OCI-M2 (cell line): ENCODE data around the gene RASSF10.
"Not testable (repeated sequence)": the region's sequence is repeated elsewhere in the genome, so short reads cannot be mapped to it uniquely, and the experiment has no call there.

Experiments
- DNase-seq: peaks from one replicate; lab custom pipeline; 2025; ENCODE audit not compliant: unreplicated experiment; lab: John Stamatoyannopoulos, UW

The RASSF10 gene

GRCh38 chr11:13019313-13019712, 10.2 kb downstream of the RASSF10 start:
- no peak for DNase-seq

- DNase-seq, result no peak
These were observed 14.3 kb downstream of the RASSF10 start for GRCh38 chr11:13023423-13023822.

- DNase-seq, result no peak
These were observed 17.6 kb downstream of the RASSF10 start for GRCh38 chr11:13026722-13027121.

GRCh38 chr11:13028322-13028721, 19.2 kb downstream of the RASSF10 start:
- DNase-seq, result no peak

- no peak for DNase-seq
These were observed 20.8 kb downstream of the RASSF10 start for GRCh38 chr11:13029872-13030271.

GRCh38 chr11:13030857-13031256, 21.7 kb downstream of the RASSF10 start:
- DNase-seq, result no peak

GRCh38 chr11:13031349-13031748, 22.2 kb downstream of the RASSF10 start:
- DNase-seq, result no peak

- no peak for DNase-seq
These were observed 24.8 kb downstream of the RASSF10 start for GRCh38 chr11:13033760-13034533.

GRCh38 chr11:13035711-13036110, 26.6 kb downstream of the RASSF10 start:
- DNase-seq, result no peak

- no peak for DNase-seq
These were observed 27.1 kb downstream of the RASSF10 start for GRCh38 chr11:13036235-13036634.

GRCh38 chr11:13038366-13038765, 29.2 kb downstream of the RASSF10 start:
- no peak for DNase-seq

- DNase-seq, result no peak
These were observed 30.0 kb downstream of the RASSF10 start for GRCh38 chr11:13039126-13039525.

- no peak for DNase-seq
These were observed 31.9 kb downstream of the RASSF10 start for GRCh38 chr11:13040969-13041561.

- no peak for DNase-seq
These were observed 33.8 kb downstream of the RASSF10 start for GRCh38 chr11:13042873-13043342.

- DNase-seq, result no peak
These were observed 35.0 kb downstream of the RASSF10 start for GRCh38 chr11:13043912-13044628.

- DNase-seq, result not testable (repeated sequence)
These were observed 36.0 kb downstream of the RASSF10 start for GRCh38 chr11:13045089-13045488.

GRCh38 chr11:13045734-13046133, 36.6 kb downstream of the RASSF10 start:
- no peak for DNase-seq

- DNase-seq, result no peak
These were observed 37.8 kb downstream of the RASSF10 start for GRCh38 chr11:13046637-13047570.

GRCh38 chr11:13047884-13048283, 38.8 kb downstream of the RASSF10 start:
- no peak for DNase-seq

- no peak for DNase-seq
These were observed 42.1 kb downstream of the RASSF10 start for GRCh38 chr11:13051257-13051656.

GRCh38 chr11:13052130-13052571, 43.0 kb downstream of the RASSF10 start:
- DNase-seq, result no peak
